Breast epithelium (tissue), 3 donors: Measurements from ENCODE around the gene ICOS.

Experiments
- POLR2A ChIP-seq: fragments of 450-650 bp; IDR thresholded peaks from one replicate; pipeline ENCODE4 v1.6.1; 2016; ENCODE audit warnings: antibody characterized with exemption, mild to moderate bottlenecking, moderate library complexity
- POLR2AphosphoS5 ChIP-seq, 3 donors: sonication (generic); formaldehyde crosslinking; IDR thresholded peaks; one replicate each; pipeline ENCODE4 v1.6.1; 2017; ENCODE audit warnings: antibody characterized with exemption in 3 of 3

GRCh38 chr2:203908797-203909185 is 27.8 kb upstream of the ICOS start:
- TF ChIP-seq POLR2A (no peak), POLR2AphosphoS5 (IDR thresholded peaks at IDR 0.05) (no peak)
